Kidney capillary endothelial cell (primary cell): ENCODE data around the gene OLFM1.
A peak's percentile ranks its signal among the peaks of the same experiment; 100 is the strongest.
"Not testable (repeated sequence)": the region's sequence is repeated elsewhere in the genome, so short reads cannot be mapped to it uniquely, and the experiment has no call there.

Experiments used
- DNase-seq: peaks from one replicate; pipeline ENCODE4 v3.0.0-alpha.2; 2018; ENCODE audit warnings: low spot score

The OLFM1 gene

DNA sequence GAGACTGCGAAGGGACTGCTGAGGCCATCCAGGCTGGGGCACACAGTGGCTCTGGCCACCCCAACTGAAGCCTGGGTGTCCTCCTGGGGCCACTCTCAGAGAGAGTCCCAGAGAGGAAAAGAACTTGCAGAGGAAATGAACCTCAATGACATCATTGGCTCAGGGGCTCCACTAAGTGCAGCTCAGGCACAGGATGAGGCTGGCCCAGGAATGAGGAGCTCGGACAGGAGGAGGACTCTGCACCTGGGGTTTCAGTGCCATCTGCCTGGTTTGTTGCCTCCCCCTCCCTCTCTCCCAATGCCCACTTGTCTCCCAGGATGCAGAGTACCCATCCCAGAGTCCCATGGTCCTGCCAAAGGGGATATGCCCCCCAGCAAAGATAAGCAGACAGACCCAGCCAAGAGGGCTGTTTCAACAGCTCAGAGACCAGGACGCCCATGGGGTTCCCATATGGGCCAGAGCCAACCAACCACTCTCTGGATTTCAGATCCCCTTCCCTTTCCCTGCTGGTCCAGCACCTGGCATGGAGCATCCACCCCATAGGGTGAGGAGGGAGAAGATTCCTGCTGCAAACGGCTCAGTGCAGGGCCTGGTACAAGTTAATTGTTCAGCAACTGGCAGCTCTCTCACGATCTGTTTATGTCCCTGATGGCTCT, 26.9 kb upstream of the OLFM1 start:
- DNase-seq: no peak

DNA sequence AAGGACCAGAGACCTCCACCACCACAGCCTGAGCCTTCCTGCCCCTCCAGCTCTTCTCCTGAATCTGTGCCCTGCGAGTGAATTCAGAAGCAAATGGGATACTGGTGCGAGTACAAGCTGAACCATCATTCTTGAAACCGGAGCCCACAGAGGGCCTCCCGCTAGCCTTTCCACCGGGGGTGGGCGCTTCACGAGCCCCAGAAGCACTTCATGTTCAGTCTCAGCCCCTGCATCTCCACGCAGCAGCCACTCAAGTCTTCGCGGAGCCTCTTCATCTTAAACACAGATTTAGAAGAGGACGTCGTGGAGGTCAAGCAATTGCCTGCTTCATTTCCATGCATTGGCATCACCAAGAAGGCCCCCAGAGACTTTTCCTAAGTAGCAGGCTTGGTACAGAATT, 26.0 kb upstream of the OLFM1 start:
- no peak for DNase-seq

DNA sequence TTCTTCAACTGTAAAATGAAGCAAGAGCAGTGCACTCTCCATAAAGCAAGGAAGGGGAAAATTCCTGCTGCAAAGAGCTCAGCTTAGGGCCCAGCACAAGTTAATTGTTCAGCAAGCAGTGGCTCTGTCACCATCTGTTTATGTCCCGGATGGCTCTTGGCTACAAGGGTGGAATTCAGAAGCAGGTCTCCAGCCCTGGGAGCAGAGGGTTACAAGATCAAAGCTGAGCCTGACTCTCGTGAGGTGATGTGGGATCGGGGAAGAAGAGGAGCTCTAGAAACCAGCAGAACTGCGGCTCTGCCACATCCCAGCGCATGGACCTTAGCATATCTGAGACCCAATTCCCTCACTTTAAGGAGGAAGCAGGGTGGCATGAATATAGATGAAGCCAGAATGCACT, 25.2 kb upstream of the OLFM1 start:
- DNase-seq: no peak

DNA sequence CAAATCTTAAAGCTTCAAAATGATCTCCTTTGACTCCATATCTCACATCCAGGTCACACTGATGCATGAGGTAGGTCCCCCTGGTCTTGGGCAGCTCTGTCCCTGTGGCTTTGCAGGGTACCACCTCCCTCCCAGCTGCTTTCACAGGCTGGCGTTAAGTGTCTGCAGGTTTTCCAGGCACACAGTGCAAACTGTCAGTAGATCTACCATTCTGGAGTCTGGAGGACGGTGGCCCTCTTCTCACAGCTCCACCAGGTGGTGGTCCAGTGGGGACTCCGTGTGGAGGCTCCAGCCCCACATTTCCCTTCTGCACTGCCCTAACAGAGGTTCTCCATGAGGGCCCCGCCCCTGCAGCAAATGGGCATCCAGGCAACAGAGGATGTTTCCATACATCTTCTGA, 24.0 kb upstream of the OLFM1 start:
- not testable (repeated sequence) for DNase-seq

DNA sequence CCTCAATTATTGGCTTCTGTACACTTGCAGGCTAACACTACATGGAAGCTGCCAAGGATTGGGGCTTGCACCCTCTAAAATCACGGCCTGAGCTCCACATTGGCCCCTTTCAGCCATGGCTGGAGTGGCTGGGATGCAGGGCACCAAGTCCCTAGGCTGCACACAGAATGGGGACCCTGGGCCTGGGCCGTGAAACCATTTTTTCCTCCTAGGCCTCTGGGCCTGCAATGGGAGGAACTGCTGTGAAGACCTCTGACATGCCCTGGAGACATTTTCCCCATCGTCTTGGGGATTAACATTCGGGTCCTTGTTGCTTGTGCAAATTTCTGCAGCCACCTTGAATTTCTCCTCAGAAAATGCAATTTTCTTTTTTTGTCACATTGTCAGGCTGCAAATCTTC, 23.6 kb upstream of the OLFM1 start:
- DNase-seq: not testable (repeated sequence)

DNA sequence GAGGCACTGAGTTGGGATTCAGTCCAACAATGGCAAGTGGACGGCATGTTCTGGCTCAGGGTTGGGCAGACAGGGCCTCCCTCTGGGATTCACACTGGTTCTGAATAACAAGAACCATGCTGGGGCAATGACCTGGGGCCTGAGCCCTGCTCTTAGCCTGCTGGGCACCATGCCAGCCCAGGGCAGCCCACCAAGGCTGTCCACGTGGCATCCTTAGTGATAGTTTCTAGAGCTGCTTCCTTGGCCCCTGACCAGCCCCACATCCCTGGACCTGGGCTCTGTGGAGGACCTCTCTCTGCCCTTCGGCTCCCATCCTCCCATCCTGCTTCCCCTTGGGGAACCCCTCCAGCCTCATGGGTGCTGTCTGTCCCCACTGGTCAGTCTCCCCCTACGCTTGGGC, 22.3 kb upstream of the OLFM1 start:
- no peak for DNase-seq

DNA sequence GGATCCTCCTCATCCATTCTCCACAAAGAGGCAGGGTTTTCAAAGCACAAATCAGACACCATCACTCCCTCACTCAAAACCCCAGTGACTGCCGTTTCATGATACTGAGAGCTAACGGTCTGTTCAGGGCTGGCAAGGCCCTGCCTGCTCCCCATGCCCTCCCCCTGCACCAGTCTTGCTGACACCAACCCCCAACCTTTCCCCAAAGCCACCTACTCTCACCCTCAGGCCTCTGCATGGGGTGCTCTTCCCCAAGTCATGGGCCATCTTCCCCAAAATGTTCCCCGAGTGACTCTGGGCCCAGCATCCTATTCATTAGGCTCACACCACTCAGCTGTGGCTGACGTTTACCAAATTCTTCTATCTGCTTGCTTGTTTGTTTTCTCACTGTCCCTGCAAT, 21.7 kb upstream of the OLFM1 start:
- no peak for DNase-seq

DNA sequence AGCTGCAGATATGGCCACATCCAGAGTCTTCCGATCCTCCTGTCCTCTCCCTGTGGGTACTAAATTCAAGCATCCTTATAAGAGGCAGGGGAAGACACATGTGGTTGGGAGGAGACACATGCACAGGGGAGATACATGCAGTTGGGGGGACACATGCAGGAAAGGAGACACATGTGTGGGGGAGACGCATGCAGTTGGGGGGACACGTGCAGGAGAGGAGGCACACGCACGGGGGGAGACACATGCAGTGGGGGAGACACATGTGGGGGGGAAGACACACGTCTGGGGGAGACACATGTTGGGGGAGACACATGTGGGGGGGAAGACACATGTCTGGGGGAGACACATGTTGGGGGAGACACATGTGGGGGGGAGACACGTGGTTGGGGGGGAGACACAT, 21.2 kb upstream of the OLFM1 start:
- no peak for DNase-seq

DNA sequence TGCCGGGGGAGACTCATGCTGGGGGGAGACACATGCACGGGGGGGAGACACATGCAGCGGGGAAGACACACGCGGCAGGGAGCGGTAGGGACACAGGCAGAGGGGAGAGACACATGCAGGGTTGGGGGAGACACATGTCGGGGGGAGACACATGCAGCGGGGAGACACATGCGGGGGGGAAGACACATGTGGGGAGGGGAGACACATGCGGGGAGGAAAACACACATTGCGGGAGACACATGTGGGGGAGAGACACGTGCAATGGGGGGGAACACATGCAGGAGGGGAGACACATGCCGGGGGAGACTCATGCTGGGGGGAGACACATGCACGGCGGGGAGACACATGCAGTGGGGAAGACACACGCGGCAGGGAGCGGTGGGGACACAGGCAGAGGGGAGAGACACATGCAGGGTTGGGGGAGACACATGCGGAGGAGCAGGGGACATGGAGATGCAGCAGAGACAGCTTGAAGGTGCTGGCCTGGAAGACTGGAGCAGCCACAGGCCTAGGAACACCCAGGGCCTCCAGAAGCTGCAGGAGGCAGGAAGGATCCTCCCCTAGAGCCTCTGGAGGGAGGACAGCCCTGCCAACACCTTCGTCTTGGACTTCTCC, 20.3 kb upstream of the OLFM1 start:
- no peak for DNase-seq

DNA sequence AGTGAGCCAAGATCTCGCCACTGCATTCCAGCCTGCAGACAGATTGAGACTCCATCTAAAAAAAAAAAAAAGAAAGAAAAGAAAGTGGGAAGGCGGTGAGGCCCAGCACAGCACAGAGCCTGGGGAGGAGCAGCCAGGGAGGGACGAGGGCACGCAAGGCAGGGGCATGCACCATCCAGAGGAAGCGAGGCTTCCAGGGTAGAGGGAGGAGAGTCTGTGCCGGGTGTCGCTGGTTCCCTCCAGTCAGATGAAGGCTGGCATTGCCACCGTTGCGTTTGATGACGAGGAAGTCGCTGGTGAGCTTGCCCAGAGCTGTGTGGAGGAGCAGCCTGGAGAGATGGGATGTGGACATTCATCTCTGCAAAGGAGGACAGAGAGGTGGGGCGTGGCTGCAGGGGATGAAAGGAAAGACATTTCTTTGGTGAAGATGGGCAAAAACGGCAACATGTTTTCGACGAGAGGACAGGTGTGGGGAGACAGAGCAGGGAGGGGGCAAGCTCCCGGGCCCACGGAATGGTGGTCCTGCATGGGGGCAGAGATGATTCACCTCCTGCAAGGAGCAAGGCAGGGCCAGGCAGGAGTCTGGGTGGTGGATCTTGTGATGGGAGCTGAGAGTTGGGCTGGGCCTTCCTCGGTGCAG, 18.6 kb upstream of the OLFM1 start:
- DNase-seq: no peak

DNA sequence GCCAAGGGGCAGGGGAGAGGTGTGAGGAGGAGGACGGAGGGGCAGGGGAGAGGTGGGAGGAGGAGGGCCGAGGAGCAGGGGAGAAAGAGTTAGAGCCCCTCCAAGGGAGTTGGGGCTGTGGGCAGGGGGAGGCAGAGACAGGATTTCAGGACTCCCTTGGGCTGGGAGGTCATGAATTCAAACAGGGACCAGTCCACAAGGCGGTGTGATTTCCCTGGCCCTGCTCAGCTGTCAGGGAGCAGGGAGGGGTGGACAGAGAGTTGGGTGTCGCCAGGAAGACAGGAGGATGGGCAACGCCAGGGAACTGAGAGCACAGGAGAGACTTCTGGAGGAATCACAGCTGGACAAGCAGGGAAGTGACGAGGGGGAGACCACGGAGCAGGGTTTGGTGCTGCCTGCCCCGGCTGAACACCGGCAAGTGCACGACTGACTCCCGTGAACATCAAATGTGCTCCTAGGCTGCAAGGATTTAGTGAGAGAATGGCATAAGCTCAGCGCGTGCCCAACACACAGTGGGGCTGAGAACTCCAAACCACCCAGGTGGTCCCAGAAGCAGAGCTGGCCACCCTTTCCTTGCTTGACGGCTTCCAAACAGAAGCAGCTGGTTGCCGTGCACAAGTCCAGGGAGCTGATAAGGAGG, 17.8 kb upstream of the OLFM1 start:
- DNase-seq: no peak

DNA sequence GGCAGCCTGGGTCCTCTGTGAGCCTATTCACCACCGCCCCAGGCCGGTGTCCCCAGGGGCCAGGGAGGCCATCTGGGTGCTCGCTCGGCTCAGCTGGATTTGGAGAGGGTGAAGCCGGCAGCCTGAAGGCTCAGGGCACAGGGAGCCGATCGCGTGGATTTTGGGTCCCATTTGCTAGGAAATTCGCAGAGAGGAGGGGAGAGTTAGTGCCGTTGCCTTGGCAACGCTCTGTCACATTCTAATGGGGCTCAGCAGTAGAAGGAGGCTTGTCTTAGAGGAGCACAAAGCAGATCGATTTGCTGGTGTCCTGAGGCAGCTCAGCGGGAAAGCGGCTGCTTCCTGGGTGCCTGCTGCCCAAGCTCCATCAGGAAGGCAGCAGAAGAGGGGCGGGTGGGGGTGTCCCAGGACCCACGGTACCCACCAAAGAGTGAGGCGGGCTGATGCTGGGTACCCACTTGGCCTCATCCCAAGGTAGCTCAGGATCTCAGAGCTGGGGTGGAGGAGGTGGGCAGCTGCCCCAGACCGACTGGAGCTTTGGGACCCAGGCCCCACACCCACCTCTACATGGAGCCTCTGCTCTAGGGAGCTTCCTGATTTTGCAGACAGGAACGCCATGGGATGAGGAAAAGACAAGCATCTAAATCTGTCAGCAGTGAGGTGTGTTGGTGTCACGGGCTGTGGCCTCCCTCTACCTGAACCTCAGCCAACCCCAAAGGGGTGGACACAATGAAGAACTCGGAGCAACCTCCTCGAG, 17.1 kb upstream of the OLFM1 start:
- no peak for DNase-seq

DNA sequence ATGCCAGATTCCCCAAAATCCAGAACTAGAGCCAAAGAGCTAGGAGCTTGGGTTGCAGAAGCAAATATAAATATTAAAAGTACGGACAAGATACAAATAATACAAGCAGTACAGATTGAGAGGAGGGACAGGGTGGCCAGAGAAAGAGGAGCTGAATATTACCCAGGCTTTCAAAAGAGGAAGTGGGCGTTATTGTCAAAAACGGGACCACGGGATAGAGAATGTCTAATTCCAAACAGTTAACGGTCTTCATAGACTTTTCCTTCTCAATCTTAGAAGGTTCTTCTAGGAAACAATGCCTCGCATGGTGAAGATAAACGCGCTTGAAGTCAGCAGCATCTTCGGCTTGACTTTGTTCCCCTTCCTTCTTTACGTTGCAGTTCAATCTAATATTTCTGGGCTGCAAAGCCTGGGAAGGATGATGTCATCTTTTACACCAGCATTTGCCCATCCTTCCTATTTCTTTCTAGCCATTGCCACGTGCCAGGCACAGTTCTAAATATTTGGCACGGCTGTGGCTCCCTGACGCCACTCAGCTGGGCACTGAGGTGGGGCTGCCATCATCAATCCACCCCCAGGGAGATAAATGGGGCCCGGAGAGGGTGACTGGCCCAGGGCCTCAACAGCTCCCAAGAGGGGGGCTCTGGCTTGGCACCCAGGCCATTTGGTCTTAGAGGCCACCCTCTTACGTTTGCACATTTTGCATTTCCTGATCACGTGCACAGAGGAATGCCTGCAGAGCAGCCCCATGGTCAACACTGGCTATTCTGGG, 16.3 kb upstream of the OLFM1 start:
- DNase-seq: no peak

DNA sequence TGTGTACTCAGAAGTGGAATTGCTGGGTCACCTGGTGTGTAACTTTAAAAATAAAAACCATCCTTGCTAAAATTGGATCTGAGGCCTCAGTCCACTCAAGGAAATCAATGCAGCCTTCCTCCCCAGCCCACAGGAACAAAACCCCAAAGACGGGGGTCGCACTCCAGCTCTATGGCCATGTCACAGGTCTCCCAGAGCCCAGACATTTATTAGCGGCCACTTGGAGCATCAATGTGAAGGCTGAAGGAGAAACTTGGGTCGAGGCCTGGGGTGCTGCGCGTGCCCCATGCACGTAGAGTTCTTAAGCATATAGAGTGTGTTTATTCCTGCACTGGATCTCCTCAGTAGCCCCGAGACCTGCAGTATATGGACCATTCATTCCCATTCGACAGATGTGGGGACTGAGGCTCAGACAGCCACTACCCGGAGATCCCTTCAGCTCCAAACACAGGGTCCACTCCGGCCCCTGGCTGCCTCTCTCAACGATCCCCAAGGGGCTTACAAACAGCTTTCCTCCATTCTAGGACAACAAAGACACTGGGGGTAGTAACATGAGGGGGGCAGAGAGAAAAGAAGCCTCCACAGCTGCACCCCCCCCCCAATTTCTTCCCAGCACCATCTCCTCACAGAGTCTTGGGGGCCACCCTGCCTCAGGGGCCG, 14.3 kb upstream of the OLFM1 start:
- DNase-seq: no peak

DNA sequence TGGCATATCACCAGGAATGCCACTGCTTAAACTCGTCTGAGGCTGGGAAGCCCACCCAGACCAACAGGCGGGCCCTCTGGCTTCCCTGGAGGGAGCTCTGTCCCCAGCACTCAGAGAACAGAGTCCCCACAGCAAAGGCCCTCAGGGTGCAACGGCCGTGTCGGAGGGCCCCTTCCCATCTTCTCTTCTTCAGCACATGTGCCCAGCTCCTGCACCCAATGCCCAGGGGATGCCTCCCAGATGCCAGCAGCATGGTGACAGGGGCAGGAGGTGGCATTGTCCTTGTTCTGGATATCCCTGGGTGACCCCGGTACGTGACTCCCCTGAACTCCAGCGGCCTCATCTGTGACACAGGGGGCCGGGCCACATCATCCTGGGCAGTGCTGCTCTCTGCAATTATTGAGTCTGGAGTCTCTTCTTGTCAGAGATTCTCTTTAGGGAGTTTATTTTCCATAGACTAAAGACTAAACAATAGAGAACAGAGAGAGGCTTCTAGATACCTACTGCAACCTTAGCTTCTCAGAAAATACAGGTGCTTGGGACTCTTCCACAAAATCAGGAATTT, 13.6 kb upstream of the OLFM1 start:
- DNase-seq: no peak

DNA sequence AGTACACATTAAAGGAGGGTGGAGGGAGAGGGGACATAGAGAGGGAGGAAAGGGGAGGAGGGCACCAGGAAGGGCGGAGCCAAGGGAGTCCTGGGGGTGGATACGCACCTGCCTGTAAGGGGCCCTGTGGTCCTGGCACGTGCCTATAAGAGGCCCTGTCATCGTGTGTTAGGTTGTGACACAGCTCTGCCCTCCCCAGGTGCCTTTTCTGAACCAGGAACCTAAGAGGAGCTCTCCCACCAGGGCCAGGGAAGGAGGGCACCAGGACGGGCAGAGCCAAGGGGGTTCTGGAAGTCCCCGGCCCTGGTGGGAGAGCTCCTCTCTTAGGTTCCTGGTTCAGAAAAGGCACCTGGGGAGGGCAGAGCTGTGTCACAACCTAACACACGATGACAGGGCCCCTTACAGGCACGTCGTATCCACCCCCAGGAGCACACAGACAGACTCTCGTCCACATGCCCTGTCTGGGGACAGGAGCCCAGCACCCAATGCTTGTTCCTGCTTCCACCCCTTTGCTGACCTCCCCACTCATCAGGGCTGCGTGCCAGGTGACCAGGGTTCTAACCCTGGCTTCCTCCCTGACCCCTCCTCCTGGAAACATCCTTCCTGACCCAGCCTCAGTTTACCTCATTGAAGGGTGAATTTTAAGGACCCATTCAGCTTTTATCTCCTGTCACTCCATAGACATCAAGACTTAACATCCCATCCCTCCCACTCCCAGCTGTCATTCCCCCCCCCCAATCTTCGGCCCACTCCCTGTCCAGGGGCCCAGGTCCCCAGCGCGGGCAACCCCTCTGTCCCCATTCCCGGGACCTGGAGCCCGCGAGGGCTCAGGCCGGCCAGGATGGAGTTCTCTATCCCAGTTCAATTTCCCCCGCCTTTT, 12.9 kb upstream of the OLFM1 start:
- no peak for DNase-seq

DNA sequence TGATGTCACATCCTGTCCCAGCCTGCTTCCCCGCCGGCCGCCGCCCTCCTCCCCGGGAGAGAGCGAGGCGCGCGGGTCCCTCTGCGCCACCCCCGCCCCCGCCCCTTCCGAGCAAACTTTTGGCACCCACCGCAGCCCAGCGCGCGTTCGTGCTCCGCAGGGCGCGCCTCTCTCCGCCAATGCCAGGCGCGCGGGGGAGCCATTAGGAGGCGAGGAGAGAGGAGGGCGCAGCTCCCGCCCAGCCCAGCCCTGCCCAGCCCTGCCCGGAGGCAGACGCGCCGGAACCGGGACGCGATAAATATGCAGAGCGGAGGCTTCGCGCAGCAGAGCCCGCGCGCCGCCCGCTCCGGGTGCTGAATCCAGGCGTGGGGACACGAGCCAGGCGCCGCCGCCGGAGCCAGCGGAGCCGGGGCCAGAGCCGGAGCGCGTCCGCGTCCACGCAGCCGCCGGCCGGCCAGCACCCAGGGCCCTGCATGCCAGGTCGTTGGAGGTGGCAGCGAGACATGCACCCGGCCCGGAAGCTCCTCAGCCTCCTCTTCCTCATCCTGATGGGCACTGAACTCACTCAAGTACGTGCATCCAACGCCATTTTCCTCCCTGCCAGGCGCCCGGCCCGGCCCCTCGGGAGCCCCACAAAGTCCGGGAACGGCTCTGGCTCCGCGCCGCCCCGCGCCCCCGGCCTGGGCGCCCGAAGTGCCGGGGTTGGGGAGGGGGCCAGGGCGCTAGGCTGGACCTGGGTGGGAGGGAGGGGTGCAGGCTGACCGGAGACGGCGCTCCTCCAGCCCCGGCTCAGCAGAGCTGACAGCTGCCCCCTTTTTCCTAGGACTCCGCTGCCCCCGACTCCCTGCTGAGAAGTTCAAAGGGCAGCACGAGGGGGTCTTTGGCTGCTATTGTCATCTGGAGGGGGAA, 12.0 kb upstream of the OLFM1 start:
- DNase-seq: peak; percentile 16

DNA sequence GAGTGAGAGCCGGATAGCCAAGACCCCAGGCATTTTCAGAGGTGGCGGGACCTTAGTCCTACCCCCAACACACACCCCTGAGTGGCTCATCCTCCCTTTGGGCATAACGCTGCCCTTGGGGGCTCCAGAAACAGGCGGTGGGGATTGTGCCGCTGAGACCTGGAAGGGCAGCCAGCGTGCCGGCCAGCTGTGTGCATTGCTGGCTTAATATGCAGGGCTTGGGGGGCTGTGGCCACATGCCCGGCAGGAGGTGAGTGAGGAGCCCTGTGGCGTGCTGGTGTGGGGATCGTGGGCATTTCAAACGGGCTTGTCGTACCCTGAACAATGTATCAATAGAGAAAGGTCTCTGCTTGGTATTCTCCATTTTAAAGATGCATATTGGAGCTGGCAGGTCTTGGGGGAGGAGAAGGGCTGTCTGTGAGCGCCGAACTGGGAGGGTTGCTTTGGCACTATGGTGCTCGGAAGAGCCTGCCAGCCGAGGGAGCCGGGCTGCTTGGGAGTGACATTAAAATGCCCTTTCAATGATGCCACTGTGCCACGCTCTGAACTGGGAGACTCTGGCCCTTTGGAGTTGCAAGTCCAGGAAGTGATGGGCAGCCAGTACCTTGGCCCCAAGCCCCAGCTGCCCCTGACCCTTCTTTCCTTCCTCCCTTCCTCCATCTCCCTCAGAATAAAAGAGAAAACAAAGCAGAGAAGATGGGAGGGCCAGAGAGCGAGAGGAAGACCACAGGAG, 11.2 kb upstream of the OLFM1 start:
- DNase-seq: no peak
